Measurements from ENCODE around the gene MT1B. TPM values are rescaled to one million over a fixed set of nuclear protein-coding genes. Genes with fewer than 3 reads are reported as not detected.

Gene MT1B
- total RNA-seq, 2 donors from 2014 or later: not detected

DNA sequence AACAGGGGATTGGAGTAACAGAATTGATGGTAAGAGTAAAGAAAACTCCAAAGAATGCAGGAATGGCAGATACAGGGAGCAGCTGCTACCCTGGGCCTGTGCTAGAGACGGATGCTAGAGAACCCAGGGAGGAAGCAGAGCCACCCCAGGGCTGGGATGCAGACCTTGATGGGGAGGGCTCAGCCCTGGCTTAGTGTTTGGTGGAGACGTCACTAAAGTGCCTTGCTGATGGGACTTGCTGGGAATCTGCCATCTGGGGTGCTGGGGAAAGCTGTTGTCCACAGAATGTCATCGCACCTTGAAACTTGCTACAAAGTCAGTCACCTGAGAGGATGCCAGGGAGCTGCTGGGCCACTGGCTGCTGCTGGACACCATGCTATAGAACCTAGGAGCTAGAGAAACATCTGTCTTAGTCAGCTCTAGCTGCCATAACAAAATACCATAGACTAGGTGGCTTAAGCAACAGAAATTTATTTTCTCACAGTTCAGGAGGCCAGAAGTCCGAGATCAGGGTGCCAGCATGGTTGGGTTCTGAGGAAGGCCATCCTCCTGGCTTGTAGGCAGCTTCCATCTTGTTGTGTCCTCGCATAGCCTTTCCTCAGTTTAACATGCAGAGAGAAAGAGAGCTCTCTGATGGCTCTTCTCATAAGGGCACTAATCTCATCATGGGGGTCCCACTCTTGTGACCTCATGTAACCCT is 45.9 kb downstream of the MT1B start:
- Mint-ChIP-seq H3K9me3 (peaks cover 0 to 2% of the 10 kb centered on the region in 2 donors), H3K4me1 (ENCODE audit: low read depth) (peaks cover 10% of the 10 kb centered on the region), H3K27ac (no peak overlapping the region), H3K27me3 (ENCODE audit: low read depth) (no peaks in the 10 kb centered on the region), H3K4me3 (no peak overlapping the region), H3K36me3 (ENCODE audit: insufficient read depth in 2 of 2) (peaks cover 1 to 2% of the 10 kb centered on the region in 2 donors)
- ATAC-seq (replicated peaks in 1 of 2) (no peak), DNase-seq (no peak)

GRCh38 chr16:56700195-56700594 is 48.5 kb downstream of the MT1B start:
- Mint-ChIP-seq H3K27me3 (ENCODE audit: low read depth) (no peaks in the 10 kb centered on the region), H3K4me1 (ENCODE audit: low read depth) (peaks cover 10% of the 10 kb centered on the region), H3K9me3 (peaks cover 0 to 2% of the 10 kb centered on the region in 2 donors), H3K36me3 (ENCODE audit: insufficient read depth in 2 of 2) (peaks cover 1 to 2% of the 10 kb centered on the region in 2 donors), H3K27ac (no peak overlapping the region), H3K4me3 (no peak overlapping the region)
- DNase-seq (no peak), ATAC-seq (replicated peaks in 1 of 2) (no peak)

- Mint-ChIP-seq H3K27me3 (ENCODE audit: low read depth) (no peaks in the 10 kb centered on the region), H3K36me3 (ENCODE audit: insufficient read depth in 2 of 2) (peaks cover 1 to 2% of the 10 kb centered on the region in 2 donors), H3K4me1 (ENCODE audit: low read depth) (peaks cover 13% of the 10 kb centered on the region), H3K9me3 (peaks cover 0 to 2% of the 10 kb centered on the region in 2 donors), H3K27ac (no peak overlapping the region), H3K4me3 (no peak overlapping the region)
- no peak for DNase-seq
- ATAC-seq (replicated peaks in 1 of 2): no peak
These were observed 48.9 kb downstream of the MT1B start for GRCh38 chr16:56700631-56701030.

DNA sequence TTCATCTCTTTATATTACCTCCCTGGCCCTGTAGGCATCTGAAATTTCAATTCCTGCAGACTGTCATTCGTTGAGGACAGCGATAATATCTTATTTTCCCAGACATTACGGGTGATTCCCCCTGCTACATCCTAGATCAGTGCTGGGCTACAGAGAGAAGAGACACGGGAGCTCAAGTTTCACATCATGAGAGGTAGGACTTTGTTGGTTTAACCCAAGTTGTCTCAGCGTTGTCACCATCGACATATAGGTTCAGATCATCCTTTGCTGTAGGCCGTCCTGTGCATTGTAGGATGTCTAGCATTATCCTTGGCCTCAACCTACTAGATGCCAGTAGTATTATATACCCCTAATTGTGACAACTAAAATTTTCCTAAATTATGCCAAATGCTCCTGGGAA is 49.8 kb downstream of the MT1B start:
- Mint-ChIP-seq H3K36me3 (ENCODE audit: insufficient read depth in 2 of 2) (peaks cover 1 to 2% of the 10 kb centered on the region in 2 donors), H3K27me3 (ENCODE audit: low read depth) (no peaks in the 10 kb centered on the region), H3K9me3 (peaks cover 0 to 2% of the 10 kb centered on the region in 2 donors), H3K4me1 (ENCODE audit: low read depth) (peaks cover 14% of the 10 kb centered on the region), H3K27ac (no peak overlapping the region), H3K4me3 (no peak overlapping the region)
- no peak for DNase-seq
- no peak for ATAC-seq (replicated peaks in 1 of 2)

Other genes starting within 250 kb of the MT1B start
- gene AMFR, start 226.3 kb upstream of the MT1B start, total RNA-seq: 10 to 100 TPM; 70.1 to 75.0 TPM
- gene NUDT21, start 200.6 kb upstream of the MT1B start, total RNA-seq: 100 to 1,000 TPM; 304 to 350 TPM
- 10 to 100 TPM; 62.6 to 66.1 TPM for gene OGFOD1, start 200.3 kb upstream of the MT1B start, total RNA-seq
- 10 to 100 TPM; 25.7 to 27.6 TPM for gene BBS2, start 131.9 kb upstream of the MT1B start, total RNA-seq
- gene MT4, start 86.8 kb upstream of the MT1B start, total RNA-seq: not detected
- 1 to 10 TPM; 3.9 to 6.8 TPM for gene MT3, start 62.4 kb upstream of the MT1B start, total RNA-seq
- gene MT2A, start 43.3 kb upstream of the MT1B start, total RNA-seq: 100 to 1,000 TPM; 391 to 529 TPM
- gene MT1E, start 26.1 kb upstream of the MT1B start, total RNA-seq: 100 to 1,000 TPM in 1 of 2 donors, 10 to 100 TPM in 1; 94.7 to 204 TPM
- gene MT1M, start 19.2 kb upstream of the MT1B start, total RNA-seq: under 1 TPM in 1 of 2 donors, not detected in 1; 0.91 TPM
- gene MT1A, start 13.2 kb upstream of the MT1B start, total RNA-seq: 1 to 10 TPM in 1 of 2 donors, under 1 TPM in 1; 0.74 to 1.5 TPM
- gene MT1F, start 6.1 kb downstream of the MT1B start, total RNA-seq: 10 to 100 TPM; 39.1 to 48.4 TPM
- 10 to 100 TPM; 26.8 to 45.6 TPM for gene MT1G, start 16.2 kb downstream of the MT1B start, total RNA-seq
- 10 to 100 TPM in 1 of 2 donors, 1 to 10 TPM in 1; 9.6 to 37.5 TPM for gene MT1H, start 17.9 kb downstream of the MT1B start, total RNA-seq
- 10 to 100 TPM; 39.4 to 39.8 TPM for gene MT1X, start 30.6 kb downstream of the MT1B start, total RNA-seq
- gene NUP93, start 78.2 kb downstream of the MT1B start, total RNA-seq: 100 to 1,000 TPM; 112 to 155 TPM
- not detected for gene SLC12A3, start 213.3 kb downstream of the MT1B start, total RNA-seq